GM21367 (cell line): ENCODE results near the gene KRT3.

Experiments used
- ATAC-seq: cut with Tn5 transposase; IDR thresholded peaks from one replicate; pipeline ENCODE4 v1.9.1; 2021; ENCODE audit not compliant: unreplicated experiment

The KRT3 gene

GRCh38 chr12:52814710-52815155 lies 18.8 kb upstream of the KRT3 start:
- no peak for ATAC-seq

GRCh38 chr12:52813885-52814709 lies 18.2 kb upstream of the KRT3 start, which contains the start of gene KRT4:
Gene KRT4 (minus strand): TSS chr12:52814116. CDS start chr12:52814058, 58 bp downstream.
- no peak for ATAC-seq

DNA sequence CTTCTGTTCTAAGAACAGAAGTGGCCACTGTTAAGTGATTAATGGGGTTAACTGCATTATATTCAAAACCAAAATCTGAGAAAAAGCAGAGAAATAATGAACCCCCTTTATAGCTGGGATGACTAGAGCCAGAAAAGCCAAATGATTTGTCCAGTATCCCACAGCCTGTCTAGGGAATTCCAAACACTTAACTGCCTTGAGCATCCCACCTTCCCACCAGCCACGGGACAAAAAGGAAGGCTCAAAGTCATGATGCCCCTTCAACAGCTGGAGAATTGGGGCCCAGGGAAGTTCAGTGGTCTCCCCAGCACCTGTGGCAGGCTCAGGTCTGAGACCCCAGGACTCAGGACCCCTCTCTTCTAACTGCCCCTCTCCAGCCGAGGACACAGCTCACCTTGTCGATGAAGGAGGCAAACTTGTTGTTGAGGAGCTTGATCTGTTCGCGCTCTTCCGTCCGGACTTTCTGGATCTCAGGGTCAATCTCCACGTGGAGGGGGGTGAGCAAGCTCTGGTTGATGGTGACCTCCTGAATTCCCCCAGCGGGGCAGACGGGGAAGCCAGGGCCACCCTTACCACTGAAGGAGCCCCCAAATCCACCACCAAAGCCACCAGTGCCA lies 17.4 kb upstream of the KRT3 start:
- ATAC-seq = no peak

DNA sequence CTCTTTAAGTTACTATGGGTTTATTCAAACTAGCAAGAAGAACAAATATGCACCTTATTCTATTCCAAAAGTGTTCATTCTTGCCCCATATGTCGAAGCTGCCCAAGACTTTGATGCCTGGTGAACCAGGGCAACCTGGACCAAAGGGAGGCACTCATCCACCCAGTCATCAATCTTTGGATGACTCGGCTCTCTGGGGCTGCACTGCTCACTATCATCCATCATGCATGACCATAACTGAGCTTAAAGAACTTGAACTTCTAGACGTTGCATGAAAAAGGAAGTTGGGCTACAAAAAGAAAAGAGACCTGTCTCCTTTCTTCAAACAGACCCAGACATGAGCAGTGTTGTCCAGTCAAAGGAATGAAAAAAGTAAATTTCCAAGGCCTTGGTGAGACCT lies 16.8 kb upstream of the KRT3 start:
- no peak for ATAC-seq

GRCh38 chr12:52812073-52812400 lies 16.1 kb upstream of the KRT3 start:
- ATAC-seq = no peak

GRCh38 chr12:52811191-52812072 lies 15.5 kb upstream of the KRT3 start:
- no peak for ATAC-seq

DNA sequence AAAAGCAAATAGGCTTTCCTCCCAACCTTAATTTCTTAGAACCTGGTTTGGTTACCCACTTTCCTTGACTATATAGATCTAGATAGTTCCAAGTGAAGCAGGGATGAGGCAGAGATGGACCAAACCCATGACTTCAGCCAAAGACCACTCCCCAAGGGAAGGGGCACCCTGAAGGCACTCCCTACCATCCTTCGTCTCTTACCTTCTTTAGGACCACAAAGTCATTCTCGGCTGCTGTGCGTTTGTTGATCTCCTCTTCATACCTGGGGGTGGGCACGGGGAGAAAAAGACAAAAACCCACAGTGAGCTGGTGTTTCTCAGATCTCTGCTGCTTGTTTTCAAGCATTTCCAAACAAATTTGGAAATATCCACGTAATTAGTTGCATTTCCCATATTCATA lies 14.6 kb upstream of the KRT3 start:
- no peak for ATAC-seq

- ATAC-seq = no peak
These were observed 13.2 kb upstream of the KRT3 start for GRCh38 chr12:52809166-52809565.

DNA sequence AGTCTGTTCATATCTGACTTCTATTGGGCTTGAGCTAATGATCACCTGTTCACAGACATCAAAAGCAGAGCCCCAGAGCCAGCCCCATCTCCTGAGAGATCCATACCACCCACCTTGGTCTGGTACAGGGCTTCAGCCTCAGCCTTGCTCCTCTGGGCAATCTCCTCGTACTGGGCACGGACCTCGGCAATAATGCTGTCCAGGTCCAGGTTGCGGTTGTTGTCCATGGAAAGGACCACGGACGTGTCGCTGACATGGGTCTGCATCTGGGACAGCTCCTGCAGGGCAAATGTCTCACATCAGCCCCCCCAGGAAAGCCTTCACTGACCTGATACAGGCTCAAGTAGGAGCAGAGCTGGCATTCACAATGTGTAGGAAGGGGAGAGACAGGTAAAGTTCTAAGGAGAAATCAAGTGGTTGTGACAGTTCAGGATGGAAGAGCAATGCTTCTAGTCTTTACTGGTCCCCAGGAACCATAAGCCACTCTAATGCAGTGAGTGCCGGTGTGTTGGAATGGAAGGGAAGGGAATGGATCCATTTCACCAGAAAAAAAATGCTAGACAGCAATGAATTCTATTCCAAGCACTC lies 12.8 kb upstream of the KRT3 start:
- ATAC-seq = no peak

- ATAC-seq = no peak
These were observed 11.9 kb upstream of the KRT3 start for GRCh38 chr12:52807544-52808470.

DNA sequence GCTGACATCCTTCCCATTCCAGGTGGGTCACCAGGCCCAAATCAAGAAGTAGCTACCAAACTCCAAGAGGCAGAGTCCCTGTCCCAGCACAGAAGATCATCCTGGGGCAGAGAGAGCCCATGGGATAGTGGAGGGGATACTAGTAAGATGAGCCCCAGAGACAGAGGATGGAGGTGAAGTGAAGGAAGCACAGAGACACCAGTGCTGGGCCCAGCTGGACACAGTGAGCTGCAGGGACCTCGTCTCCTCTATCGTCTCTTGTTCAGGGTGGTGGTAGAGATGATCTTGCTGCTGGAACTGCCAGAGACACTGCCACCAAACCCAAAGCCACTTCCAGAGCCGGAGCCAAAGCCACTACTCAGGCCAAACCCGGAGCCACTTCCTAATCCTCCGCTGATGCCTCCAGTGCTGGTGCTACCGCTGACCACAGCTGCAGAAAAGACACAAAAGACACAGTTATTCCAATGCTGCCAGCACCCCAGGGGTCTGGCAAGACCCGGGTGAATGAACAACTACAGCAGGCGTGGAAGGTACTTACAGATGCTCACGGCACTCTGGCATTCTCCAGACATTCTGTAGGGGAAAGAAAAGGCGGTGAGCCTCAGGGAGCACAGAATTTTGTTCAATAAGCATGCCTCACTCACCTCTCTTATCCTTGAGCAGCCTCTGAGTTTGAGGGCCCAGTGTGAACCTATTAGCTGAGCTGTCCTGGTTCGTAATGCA lies 11.1 kb upstream of the KRT3 start:
- ATAC-seq = no peak

- ATAC-seq = no peak
These were observed 10.4 kb upstream of the KRT3 start for GRCh38 chr12:52806169-52806811.

- no peak for ATAC-seq
These were observed 9.8 kb upstream of the KRT3 start for GRCh38 chr12:52805739-52806138.

GRCh38 chr12:52805000-52805399 lies 9.1 kb upstream of the KRT3 start:
- ATAC-seq = no peak

- no peak for ATAC-seq
These were observed 6.5 kb upstream of the KRT3 start for GRCh38 chr12:52802442-52802841.

- ATAC-seq = no peak
These were observed 5.9 kb upstream of the KRT3 start for GRCh38 chr12:52801773-52802172.

GRCh38 chr12:52800259-52800917 lies 4.5 kb upstream of the KRT3 start:
- ATAC-seq = no peak

- ATAC-seq = no peak
These were observed 3.7 kb upstream of the KRT3 start for GRCh38 chr12:52799505-52800211.
